ENCODE data around the gene TFPT. TPM values are rescaled to one million over a fixed set of nuclear protein-coding genes. Genes with fewer than 3 reads are reported as not detected.

TFPT gene
- total and polyA plus RNA-seq, 2 of the 13 experiments (the other 11 are each of a cell fraction or from before 2014, with no cell fraction given), result 8.4 to 10.7 TPM

- TF ChIP-seq HMGXB4 (CRISPR knock-in tag; IDR thresholded peaks at IDR 0.05; ENCODE audit: borderline replicate concordance in 1 of 2, low read depth in 1 of 2) (peak in 1 of 2 experiments; percentile 48; a peak in 2 of 4 replicates), MTF2 (CRISPR knock-in tag; IDR thresholded peaks at IDR 0.05; ENCODE audit: borderline replicate concordance) (peak; percentile 34; the same call in 1 of the 2 replicates), ZNF234 (CRISPR knock-in tag; conservative IDR thresholded peaks at IDR 0.05) (no peak), ZNF879 (CRISPR knock-in tag; IDR thresholded peaks at IDR 0.05) (0 out of 2 replicates have a peak, but pooled peaks have one; percentile 53), KDM3A (CRISPR knock-in tag; IDR thresholded peaks at IDR 0.05; ENCODE audit: low read depth) (no peak), TGIF2 (CRISPR knock-in tag; IDR thresholded peaks at IDR 0.05) (peak; percentile 73; the same call in 1 of the 2 replicates), ERF (CRISPR knock-in tag; IDR thresholded peaks at IDR 0.05) (peak; percentile 64), MEIS2 (CRISPR knock-in tag; IDR thresholded peaks at IDR 0.05) (0 out of 2 replicates have a peak, but pooled peaks have one; percentile 52), SAP130 (CRISPR knock-in tag; IDR thresholded peaks at IDR 0.05; ENCODE audit: low read depth) (peak; percentile 100), CREBL2 (CRISPR knock-in tag; IDR thresholded peaks at IDR 0.05; ENCODE audit: borderline replicate concordance) (peak; percentile 55; the same call in 1 of the 2 replicates), ZNF839 (CRISPR knock-in tag; IDR thresholded peaks at IDR 0.05; ENCODE audit: borderline replicate concordance) (peak; percentile 67; the same call in 1 of the 2 replicates), ZNF589 (CRISPR knock-in tag; conservative IDR thresholded peaks at IDR 0.05) (no peak), ZNF10 (CRISPR knock-in tag; IDR thresholded peaks at IDR 0.05; ENCODE audit: borderline replicate concordance, low read depth) (no peak), RBM22 (optimal IDR thresholded peaks at IDR 0.05; ENCODE audit: low read length) (peak; percentile 88), ZNF260 (CRISPR knock-in tag; IDR thresholded peaks at IDR 0.05; ENCODE audit: borderline replicate concordance, low read depth) (no peak), CREM (IDR thresholded peaks at IDR 0.05) (peak; percentile 88), CREM (CRISPR knock-in tag; IDR thresholded peaks at IDR 0.05) (no peak), HOXA7 (CRISPR knock-in tag; IDR thresholded peaks at IDR 0.05) (no peak), THAP11 (CRISPR knock-in tag; IDR thresholded peaks at IDR 0.05) (peak; percentile 88), ZNF451 (CRISPR knock-in tag; IDR thresholded peaks at IDR 0.05) (0 out of 2 replicates have a peak, but pooled peaks have one; percentile 30), MAFK (conservative IDR thresholded peaks at IDR 0.05 in 1 of 2, IDR thresholded peaks at IDR 0.05 in 1 of 2; ENCODE audit: low read length in 2 of 2) (0 out of 4 replicates have a peak, but pooled peaks of 1 of the 2 experiments have one; percentile 16), CHCHD3 (CRISPR knock-in tag; IDR thresholded peaks at IDR 0.05) (no peak), HNRNPH1 (optimal IDR thresholded peaks at IDR 0.05; ENCODE audit: low read depth, low read length) (no peak), MYPOP (CRISPR knock-in tag; IDR thresholded peaks at IDR 0.05) (no peak), ZNF546 (CRISPR knock-in tag; conservative IDR thresholded peaks at IDR 0.05) (0 out of 2 replicates have a peak, but pooled peaks have one; percentile 49), HBP1 (CRISPR knock-in tag; IDR thresholded peaks at IDR 0.05; ENCODE audit: low read depth) (peak; percentile 88)
These were observed 44.1 kb upstream of the TFPT start, which contains the start of gene LENG1 (continued) for GRCh38 chr19:54159352-54160181.
